NCI-H510A treated with DMSO at 0.1 percent for 48 hours (cell line): ENCODE data around the gene CFAP92.
A peak's percentile ranks its signal among the peaks of the same experiment; 100 is the strongest.
"Not testable (repeated sequence)": the region's sequence is repeated elsewhere in the genome, so short reads cannot be mapped to it uniquely, and the experiment has no call there.

ENCODE experiments used
- DNase-seq: peaks from one replicate; lab custom pipeline; 2025; lab: John Stamatoyannopoulos, UW

The CFAP92 gene

GRCh38 chr3:128895843-128896697 lies 97.8 kb downstream of the CFAP92 start:
- DNase-seq, result no peak

- DNase-seq, result no peak
Observed at GRCh38 chr3:128889139-128889894, 104.6 kb downstream of the CFAP92 start.

GRCh38 chr3:128884992-128885391 lies 108.9 kb downstream of the CFAP92 start:
- no peak for DNase-seq

- no peak for DNase-seq
Observed at GRCh38 chr3:128882719-128883118, 111.2 kb downstream of the CFAP92 start.

- no peak for DNase-seq
Observed at GRCh38 chr3:128881576-128881975, 112.3 kb downstream of the CFAP92 start.

GRCh38 chr3:128880455-128880854 lies 113.4 kb downstream of the CFAP92 start:
- not testable (repeated sequence) for DNase-seq

GRCh38 chr3:128879991-128880390 lies 113.9 kb downstream of the CFAP92 start:
- no peak for DNase-seq

GRCh38 chr3:128879125-128879969 lies 114.5 kb downstream of the CFAP92 start, which contains the start of gene ACAD9:
Gene ACAD9, plus strand, starts transcription at chr3:128879620. Its CDS starts 72 bp downstream, at chr3:128879692.
- DNase-seq, result peak; percentile 91

GRCh38 chr3:128878556-128879124 lies 115.2 kb downstream of the CFAP92 start:
- DNase-seq, result peak; percentile 19

GRCh38 chr3:128878011-128878457 lies 115.8 kb downstream of the CFAP92 start:
- no peak for DNase-seq

GRCh38 chr3:128875556-128876120 lies 118.2 kb downstream of the CFAP92 start:
- peak; percentile 16 for DNase-seq

- DNase-seq, result no peak
Observed at GRCh38 chr3:128874481-128875180, 119.2 kb downstream of the CFAP92 start.

GRCh38 chr3:128873244-128874022 lies 120.4 kb downstream of the CFAP92 start:
- DNase-seq, result no peak

- no peak for DNase-seq
Observed at GRCh38 chr3:128872744-128873143, 121.1 kb downstream of the CFAP92 start.

- DNase-seq, result no peak
Observed at GRCh38 chr3:128872282-128872681, 121.6 kb downstream of the CFAP92 start.

GRCh38 chr3:128870347-128870746 lies 123.5 kb downstream of the CFAP92 start:
- no peak for DNase-seq

GRCh38 chr3:128867200-128868125 lies 126.4 kb downstream of the CFAP92 start:
- DNase-seq, result no peak
